ENCODE measurements around the gene DECR2. TPM values are rescaled to one million over a fixed set of nuclear protein-coding genes. Genes with fewer than 3 reads are reported as not detected.
A peak's percentile ranks its signal among the peaks of the same experiment; 100 is the strongest.

DECR2 gene
- total and polyA plus RNA-seq, 2 of the 13 experiments (the other 11 are each of a cell fraction or from before 2014, with no cell fraction given): 36.3 to 44.6 TPM

GRCh38 chr16:381012-381788 lies 20.5 kb upstream of the DECR2 start (continued):
- TF ChIP-seq PAWR (CRISPR knock-in tag; IDR thresholded peaks at IDR 0.05; ENCODE audit: borderline replicate concordance) (no peak), ATF4 (CRISPR knock-in tag; IDR thresholded peaks at IDR 0.05) (no peak), HNRNPK (IDR thresholded peaks at IDR 0.05; ENCODE audit: low read depth, low read length, poor library complexity, severe bottlenecking) (peak; percentile 57), ZNF280D (CRISPR knock-in tag; IDR thresholded peaks at IDR 0.05) (no peak), PPARG (CRISPR knock-in tag; conservative IDR thresholded peaks at IDR 0.05) (peak; percentile 10; the same call in 1 of the 2 replicates), SIN3B (IDR thresholded peaks at IDR 0.05; ENCODE audit: low read length) (no peak), CBX1 (IDR thresholded peaks at IDR 0.05; ENCODE audit: low read depth) (no peak), FOXM1 (CRISPR knock-in tag; IDR thresholded peaks at IDR 0.05) (no peak), MEIS1 (CRISPR knock-in tag; IDR thresholded peaks at IDR 0.05; ENCODE audit: borderline replicate concordance) (no peak), PITX1 (CRISPR knock-in tag; IDR thresholded peaks at IDR 0.05) (peak; percentile 52; the same call in 1 of the 2 replicates), RBFOX2 (IDR thresholded peaks at IDR 0.05; ENCODE audit: low read depth, low read length) (peak; percentile 73), FOXC1 (CRISPR knock-in tag; IDR thresholded peaks at IDR 0.05; ENCODE audit: borderline replicate concordance) (no peak), KLF6 (CRISPR knock-in tag; IDR thresholded peaks at IDR 0.05) (no peak), ZNF614 (CRISPR knock-in tag; IDR thresholded peaks at IDR 0.05; ENCODE audit: borderline replicate concordance) (no peak), GFI1 (CRISPR knock-in tag; IDR thresholded peaks at IDR 0.05; ENCODE audit: borderline replicate concordance) (no peak), NPAS2 (CRISPR knock-in tag; IDR thresholded peaks at IDR 0.05; ENCODE audit: borderline replicate concordance) (no peak), NFE2L1 (CRISPR knock-in tag; IDR thresholded peaks at IDR 0.05; ENCODE audit: borderline replicate concordance) (no peak), HNRNPUL1 (IDR thresholded peaks at IDR 0.05; ENCODE audit: low read depth, low read length) (no peak), SETDB1 (CRISPR knock-in tag; IDR thresholded peaks at IDR 0.05; ENCODE audit: borderline replicate concordance) (no peak), MIXL1 (CRISPR knock-in tag; IDR thresholded peaks at IDR 0.05) (no peak), TMF1 (CRISPR knock-in tag; IDR thresholded peaks at IDR 0.05; ENCODE audit: low read depth) (no peak)

Data from HepG2 (cell line).